GM19351 (cell line): ENCODE results near the gene UBE3A.
"Not testable (repeated sequence)": the region's sequence is repeated elsewhere in the genome, so short reads cannot be mapped to it uniquely, and the experiment has no call there.

ENCODE experiments used
- ATAC-seq: cut with Tn5 transposase; IDR thresholded peaks from one replicate; pipeline ENCODE4 v1.9.1; 2021; ENCODE audit warnings: mild to moderate bottlenecking, moderate library complexity; ENCODE audit not compliant: unreplicated experiment

The UBE3A gene

DNA sequence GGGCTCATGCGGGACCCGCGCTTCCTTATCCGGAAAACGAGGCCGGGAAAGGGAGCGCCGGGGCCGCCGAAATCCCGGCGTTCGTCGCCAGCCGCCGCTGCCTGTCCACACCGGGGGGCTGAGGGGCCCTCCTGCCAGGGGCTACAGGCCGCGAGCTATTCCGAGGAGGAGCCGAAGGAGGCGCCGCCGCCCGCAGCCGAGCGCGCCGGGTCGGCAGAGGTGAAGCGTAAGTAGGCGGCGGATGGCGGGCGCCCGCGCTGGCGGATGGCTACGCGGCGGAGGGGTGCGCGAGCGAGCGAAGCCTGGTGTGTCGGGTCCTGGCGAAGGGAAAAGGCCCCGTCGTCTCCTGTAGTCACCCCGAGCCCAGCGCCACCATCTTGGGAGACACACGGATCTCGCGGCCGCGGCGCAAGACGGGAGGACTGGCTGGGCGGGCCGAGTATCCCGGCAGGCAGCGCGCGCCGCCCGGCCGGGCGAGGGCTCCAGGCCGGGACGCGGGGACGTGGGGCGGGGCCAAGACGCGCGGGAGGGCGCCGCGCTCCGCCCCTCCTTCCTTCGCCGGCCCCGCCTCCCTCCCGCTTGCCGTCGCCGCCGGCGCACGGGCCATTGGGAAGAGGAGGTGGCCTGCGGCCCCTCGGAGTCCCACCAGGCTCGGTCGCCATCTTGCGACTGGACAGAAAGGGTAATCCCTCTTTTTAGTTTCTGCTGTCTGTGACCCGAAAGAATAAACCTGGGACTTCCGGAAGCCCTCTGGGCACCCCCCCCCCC, at the start of gene UBE3A:
Gene UBE3A (minus strand): TSS at position 424 of the 768 bp plus-strand sequence. CDS start 29,917 bp downstream, outside the sequence.
- ATAC-seq = peak; percentile 78

DNA sequence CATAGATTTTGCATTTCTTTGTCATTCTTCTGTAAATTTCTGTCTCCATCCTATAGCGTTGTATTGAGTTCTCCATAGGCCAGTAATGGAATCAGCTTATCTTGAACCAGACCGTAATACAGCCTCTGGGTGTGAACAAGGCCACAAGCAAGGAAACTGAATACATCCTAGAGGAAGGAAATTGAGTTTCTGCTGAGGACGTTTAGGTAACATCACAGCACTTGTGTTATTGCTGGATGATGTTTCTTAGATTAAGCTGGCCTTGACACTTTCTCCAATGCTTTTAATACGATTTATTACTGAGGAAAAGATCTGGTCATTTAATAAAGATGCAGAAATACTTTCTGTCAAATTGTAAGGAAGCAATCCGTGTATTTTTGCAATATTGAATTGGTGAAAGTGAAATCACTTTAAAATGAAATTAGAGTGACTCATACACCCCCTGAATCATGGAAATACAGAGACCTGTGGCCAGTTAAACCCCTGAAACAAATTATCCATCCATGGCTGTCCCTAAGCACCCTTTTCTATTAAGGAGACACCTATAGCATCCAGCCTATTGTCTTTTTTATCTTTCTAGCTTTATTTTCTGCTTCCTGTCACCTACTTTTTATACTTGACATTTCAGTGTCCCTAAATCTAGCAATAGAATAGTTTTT, 48.5 kb upstream of the UBE3A start:
- no peak for ATAC-seq

DNA sequence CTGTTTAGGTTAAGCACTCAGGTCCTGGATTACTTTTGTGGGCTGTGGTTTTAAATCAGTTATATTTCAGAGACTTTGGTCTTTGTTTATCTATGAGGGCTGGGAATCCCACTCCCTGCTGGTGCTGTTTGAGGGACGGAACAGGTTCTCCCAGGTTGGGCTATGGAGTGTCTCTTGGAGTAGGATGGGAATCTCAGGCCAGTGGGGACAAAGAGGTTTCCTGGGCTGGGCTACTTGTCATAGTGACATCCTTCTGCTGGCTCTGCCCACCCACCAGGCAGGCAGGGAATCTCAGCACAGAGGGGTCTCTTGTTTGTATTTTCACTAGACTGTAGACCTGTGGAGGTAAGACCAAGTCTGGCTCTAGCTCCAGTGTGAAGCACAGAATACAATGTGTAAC, 47.2 kb upstream of the UBE3A start:
- no peak for ATAC-seq

DNA sequence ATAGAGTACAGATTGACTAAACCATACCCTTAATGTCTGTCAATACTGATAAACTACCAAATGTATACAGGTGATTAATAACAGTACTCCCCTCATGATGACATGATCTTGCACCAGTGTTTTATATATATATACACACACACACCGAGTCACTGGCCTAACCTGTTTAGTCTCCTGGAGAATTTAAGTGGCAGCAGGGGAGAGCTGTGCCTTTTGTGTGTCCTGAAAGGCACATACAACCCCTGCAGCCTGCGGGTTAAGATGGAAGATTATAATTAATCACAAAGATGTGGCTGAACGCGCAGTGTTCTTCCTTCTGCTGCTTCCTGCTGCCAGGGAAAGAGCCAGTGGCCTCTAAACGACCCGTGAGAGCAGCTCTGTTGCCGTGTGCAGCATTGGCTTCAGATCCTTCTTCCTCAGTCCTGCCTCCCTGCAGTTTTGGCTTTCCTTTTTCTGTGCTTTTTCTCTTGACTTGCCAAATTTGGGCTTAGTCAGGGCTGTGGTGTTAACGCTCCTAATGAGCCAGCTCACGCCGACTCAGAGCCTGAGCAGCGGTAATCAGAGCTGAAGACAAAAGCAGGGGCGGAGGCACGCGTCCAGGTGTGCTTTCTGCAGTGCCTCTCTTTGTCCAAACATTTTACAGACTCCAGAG, 42.5 kb upstream of the UBE3A start:
- ATAC-seq = no peak

DNA sequence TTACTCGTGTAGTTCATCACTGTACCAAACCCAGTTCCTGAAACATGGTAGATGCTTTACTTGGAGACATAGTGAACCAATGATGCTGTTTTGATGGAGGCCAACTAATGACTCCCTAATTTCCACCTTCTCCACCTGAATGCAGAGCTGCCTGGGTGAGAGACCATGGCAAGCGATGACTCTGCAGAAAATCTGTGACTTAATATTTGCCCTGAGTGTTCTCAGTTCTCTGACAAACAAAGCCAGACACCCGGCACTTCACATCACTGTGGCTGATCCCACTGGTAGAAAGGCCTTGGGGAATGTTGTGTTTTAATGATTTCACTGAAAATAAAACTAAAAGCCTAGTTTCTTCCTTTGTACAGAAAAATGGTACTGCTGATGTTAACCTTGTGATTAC, 39.5 kb upstream of the UBE3A start:
- ATAC-seq = no peak

DNA sequence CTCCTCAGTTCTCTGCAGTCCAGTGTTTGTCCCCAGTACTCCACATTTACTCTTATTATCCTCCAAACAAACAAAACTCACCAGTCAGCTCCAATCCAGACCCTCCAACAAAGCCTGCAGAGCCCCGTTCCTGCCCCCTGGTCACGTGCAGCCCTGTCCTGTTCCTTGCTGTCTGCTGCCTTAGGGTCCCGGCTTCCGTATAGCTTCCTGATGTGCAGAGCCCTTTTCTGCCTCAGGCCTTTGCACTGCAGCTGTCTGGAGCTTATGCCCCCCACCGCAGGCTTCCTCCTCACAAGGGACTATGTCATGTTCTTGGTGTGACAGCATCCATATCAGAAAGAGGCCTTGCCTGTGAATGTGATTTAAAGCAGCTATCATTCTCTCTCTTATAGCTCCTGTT, 39.0 kb upstream of the UBE3A start:
- ATAC-seq = no peak

DNA sequence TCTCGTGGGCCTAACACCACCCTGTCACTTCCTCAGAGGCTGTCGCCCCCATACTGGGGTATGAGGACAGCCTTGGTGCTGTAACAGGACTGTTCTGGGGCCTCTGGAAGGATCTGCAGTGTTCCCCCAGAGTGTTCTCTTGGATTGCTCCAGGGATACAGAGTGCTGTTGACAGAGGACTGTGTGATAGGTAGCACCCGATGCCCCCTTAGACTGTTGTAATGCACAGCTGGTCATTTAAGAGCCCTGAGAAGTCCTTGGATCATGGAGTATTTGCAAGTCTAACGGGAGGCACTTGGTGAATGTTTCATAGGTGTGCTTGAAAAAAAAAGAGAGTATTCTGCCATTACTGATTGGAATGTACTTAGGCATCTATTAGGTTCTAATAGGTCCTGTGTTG, 35.4 kb upstream of the UBE3A start:
- ATAC-seq = no peak

DNA sequence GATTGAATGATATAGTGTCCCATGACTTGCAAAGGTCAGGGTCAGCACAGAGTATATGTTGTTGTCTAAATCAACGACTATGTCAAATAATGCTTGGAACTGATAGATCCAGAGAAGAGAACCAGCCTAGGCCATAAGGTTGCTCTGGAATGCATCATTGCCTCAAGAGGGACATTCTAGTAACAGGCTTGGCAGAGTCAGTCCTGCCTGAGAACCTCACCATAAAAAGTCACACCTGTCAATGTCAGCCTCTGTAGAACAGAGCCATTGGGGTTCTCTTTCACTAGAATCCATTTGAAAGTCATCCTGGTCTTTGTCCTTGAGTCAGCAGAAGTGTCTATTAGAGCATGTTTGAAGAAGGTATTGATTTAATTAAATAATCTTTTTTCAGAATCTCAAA, 31.4 kb upstream of the UBE3A start:
- no peak for ATAC-seq

DNA sequence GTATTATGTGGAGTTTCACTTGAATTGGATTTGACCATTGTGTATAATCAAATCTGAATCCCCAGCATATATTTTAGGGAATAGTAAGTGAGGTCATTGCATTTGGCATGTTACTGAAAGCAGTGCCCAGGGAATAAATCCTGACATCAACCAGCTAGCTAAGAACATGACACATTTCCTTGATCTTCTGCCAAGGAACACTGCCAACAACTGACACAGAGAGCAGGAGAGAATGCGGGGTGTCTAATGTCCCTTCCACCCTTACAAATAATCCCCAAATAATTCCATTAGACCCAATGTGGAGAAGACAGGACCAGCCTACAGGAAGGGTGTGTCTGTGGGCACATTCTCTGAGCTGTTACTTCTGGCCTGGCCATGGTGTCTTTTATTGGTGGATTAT, 30.6 kb upstream of the UBE3A start:
- ATAC-seq = no peak

DNA sequence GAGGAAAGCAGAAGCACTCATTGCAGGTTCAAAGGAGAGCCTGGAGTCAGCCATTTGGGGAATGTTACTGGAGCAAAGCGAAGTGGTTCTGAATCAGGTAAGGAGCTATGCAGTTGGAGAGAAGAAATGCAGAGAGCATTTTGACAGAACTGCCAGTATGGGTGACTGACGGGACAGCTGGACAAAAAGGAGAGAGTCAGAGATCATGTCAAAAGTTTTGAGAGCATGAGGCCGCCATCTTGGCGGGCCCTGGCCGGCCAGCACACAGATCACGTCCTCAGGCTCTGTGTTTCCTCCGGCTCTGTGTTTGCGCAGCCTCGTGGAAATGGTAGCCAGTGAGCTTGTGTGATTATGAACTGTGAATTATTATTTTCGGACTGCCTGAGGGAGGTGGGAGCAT, 29.8 kb upstream of the UBE3A start:
- no peak for ATAC-seq

DNA sequence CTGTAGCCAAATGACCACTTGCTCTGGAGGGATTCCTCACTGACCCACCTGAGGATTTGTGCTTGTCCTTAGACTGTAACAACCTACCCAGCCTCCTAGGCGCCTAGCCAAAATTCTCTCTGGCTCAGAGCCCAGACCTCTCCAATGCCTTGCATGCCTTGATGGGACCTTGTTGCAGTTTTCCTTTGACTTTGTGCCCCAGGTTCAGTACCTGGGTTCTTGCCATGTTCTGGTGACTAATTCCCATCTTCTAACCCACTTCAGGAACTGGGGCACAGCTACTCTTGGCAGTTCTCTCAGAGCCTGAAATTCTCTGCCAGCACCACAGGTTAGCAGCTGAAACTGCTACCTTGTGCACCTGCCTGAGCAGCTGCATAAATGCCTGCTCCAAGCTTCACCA, 27.0 kb upstream of the UBE3A start:
- ATAC-seq = no peak

DNA sequence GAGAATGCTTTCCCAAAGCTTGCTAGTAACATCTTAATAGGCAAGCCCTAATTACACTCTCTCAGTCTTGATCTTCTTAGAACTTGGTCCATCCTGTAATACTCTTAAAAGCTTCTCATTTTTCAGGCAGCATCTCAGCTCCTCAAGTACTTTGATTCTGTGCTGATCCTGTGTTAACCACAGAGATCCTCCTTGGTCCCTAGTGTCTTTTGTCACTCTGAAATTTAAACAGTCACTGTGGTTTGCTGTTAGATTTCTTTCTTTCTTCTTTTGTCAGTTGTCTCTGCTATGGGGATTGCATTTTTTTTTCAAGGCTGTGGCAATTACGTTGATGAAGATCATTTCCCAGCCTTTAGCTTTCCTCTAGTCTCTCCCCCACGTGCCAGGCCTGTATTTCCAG, 26.0 kb upstream of the UBE3A start:
- ATAC-seq = no peak

DNA sequence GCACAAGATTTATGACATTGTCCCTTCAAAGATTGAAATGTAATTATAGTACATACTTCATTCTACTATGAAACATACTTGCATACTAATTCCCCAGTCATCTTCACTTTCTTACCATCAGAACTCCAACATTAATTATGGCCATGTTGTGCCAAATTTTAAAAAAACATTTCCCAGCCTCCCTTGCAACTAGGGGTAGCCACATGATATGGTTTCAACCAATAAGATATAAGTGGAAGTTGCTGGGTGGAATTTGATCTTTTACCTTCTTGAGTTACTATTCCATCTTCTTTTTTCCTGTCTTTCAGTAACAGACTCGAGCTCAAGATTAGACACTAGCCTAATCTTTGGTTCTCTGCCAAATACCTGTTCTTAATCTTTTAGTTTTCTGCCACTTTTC, 25.6 kb upstream of the UBE3A start:
- no peak for ATAC-seq

DNA sequence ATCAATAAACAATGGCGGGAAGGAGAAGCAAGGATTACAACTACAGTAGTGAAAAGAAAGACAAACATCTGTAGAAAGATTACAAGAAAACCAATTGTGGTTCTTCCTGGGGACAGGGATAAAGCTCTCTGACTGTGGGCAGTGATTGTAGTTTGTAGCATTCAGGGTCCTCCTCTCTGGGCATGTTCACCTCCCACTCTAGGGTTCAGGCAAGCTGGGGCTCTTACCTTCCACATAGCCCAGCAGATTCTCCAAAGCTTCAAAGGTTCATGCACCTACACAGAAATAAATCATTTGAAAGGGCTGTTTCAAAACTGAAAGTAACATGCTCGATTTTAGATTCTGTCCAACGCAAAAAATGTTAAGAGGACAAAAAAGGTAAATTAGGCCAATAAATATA, 17.4 kb upstream of the UBE3A start:
- no peak for ATAC-seq

DNA sequence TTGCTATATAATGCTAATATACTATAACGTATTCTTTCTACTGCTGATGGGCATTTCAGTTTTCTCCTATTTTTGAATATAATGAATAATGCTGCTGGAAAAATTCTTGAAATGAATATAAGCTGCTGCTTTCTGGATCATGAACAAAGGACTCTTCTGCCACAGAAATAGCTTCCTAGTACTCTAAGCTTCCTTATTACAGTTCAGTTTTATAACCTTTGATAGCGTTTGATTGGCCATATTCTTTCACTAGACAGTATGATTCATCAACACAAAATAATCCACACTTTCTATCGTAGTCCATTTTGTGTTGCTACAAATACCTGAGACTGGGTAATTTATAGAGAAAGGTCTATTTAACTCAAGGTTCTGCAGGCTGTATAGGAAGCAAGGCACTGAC, 16.4 kb upstream of the UBE3A start:
- ATAC-seq = no peak

DNA sequence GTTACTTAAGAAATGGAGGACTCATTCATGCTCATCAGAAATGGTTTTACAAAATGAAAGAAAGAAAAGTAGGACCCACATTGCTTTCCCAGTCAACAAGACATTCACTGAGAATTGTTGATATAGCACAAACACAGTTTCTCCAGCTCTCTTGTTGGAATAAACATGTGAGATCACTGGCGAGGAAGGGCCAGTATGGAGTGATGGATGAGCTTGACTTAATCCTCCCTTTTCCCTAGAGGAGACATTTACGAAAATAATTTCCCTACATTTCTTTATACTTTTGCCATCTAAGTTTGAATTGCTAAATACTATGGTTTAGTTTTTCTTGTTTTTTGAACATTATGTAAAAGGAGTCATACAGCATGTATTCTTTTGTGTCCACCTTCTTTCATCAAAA, 15.9 kb upstream of the UBE3A start:
- ATAC-seq = no peak

DNA sequence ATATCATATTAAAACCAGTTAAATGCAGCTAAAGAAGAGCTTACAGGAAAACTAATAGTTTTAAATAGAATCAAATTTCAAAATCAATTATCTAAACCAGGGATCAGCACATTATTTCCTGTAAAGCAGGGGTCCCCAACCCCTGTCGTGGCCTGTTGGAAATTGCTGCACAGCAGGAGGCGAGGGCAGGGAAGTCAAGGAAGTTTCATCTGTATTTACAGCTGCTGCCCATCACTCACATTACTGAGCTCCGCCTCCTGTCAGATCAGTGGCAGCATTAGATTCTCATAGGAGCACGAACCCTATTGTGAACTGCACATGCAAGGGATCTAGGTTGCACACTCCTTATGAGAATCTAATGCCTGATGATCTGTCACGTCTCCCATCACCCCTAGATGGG, 14.4 kb upstream of the UBE3A start:
- ATAC-seq = not testable (repeated sequence)

DNA sequence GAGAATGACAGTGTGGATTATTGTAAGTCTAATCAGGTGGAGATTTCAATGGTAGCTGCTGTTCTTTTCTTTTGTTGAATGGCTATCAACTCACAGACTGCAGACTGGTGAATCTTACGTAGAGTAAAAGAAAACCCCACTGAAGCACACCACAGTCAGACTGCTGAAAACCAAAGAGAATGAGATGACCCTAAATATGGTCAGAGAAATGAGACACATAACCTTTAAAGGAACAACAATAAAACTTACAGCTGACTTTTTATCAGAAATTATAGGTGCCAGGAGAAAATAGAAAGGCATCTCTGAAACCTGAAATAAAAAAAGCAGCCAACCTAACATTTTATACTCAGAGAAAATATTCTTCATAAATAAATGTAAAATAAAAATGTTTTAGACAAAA, 12.7 kb upstream of the UBE3A start:
- ATAC-seq = no peak

DNA sequence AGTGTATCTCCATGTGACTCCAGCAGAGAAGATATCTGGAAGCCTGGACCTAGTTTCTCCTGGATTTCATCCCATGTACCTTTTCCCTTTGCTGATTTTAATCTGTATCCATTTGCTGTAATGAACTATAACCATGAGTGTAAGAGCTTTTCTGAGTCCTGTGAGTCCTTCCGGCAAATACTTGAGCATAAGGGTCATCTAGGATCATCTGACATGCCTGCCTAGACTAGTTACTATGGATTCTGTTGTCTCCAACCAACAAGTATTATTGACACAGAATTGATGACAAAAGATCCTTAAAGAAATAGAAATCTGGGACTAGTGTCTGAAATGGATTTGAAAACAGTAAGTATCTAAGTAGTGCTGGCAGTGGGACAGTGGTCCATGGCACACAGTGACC, 11.3 kb upstream of the UBE3A start:
- ATAC-seq = no peak

DNA sequence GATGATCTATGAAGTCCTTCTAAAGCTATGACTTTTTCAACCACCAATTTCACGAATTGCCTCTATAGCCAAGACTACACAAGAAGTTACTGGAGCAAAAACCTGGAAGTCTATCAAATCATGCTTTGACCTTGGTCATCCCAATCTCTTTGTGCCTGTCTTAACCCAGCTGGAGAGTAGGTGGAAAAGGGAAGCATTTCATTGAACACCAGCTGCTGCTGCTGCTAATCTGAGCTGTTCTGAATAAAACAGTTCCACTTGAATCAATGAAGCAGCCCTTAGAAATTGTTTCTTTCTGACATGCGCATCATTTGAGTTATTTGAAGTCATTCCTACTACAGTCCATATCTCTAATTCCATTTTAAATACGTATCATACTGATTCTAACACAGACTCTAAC, 7.3 kb upstream of the UBE3A start:
- ATAC-seq = no peak

DNA sequence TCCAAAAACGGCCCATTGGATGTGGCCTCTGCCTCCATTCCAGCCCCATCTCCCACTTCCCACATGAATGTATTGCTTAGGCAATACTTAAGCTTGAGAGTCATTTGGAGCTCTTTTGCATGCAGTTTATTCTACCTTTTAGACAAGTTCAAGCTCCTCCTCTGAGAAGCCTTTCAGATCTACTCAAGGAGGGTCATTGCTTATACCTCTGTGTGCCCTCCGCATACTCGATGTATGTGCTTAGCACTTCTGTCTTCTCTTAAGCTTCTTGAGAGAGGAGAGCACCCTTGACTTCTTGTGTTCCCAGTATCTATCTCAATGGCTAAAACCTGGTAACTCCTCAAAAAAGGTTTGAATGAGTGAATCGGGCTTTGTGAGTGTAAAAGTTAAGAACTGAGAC, 6.6 kb upstream of the UBE3A start:
- no peak for ATAC-seq

DNA sequence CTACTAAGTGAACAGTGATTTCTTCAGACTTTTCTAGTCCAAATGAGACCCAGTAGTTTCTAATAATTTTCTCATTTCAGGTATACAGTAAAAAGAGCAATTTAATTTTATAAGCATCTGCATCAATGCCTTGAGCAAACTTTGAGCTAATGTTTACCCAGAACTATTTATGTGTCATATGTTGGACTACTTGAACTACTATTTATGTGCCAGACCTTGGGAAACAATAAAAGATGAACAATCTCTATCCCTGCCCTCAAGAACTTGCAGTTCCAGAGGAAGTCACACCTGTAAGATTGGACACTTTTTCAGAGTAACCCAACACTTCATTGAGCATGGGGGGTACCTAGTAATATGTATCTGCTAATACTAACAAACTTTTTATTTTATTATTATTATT, 2.3 kb upstream of the UBE3A start:
- ATAC-seq = no peak
